Gastroesophageal sphincter (tissue), 3 donors: ENCODE results near the gene USP28.

Experiments used
- CTCF ChIP-seq, 4 experiments: fragments of 200-600 bp in 2 of 4; fragments of 450-650 bp in 2 of 4; sonication (generic) in 1 of 4; IDR thresholded peaks; one replicate each; pipeline ENCODE4 v1.5.1; 2017 to 2019; ENCODE audit warnings: antibody characterized with exemption in 4 of 4, mild to moderate bottlenecking in 2 of 4, moderate library complexity in 2 of 4
- EP300 ChIP-seq: sonication (generic); formaldehyde crosslinking; IDR thresholded peaks from one replicate; pipeline ENCODE4 v1.6.1; 2017; ENCODE audit warnings: antibody characterized with exemption, mild to moderate bottlenecking
- POLR2A ChIP-seq, 2 donors: fragments of 450-650 bp; IDR thresholded peaks; one replicate each; pipeline ENCODE4 v1.6.1; 2017; ENCODE audit warnings: antibody characterized with exemption in 2 of 2, mild to moderate bottlenecking in 2 of 2, moderate library complexity in 1 of 2

GRCh38 chr11:113888848-113889247 is 13.5 kb upstream of the USP28 start:
- no peak for TF ChIP-seq CTCF (IDR thresholded peaks at IDR 0.05)
- TF ChIP-seq POLR2A (IDR thresholded peaks at IDR 0.05), result no peak
- no peak for TF ChIP-seq EP300
